ENCODE measurements around the gene HOOK2.
A peak's percentile ranks its signal among the peaks of the same experiment; 100 is the strongest.
"Not testable (repeated sequence)": the region's sequence is repeated elsewhere in the genome, so short reads cannot be mapped to it uniquely, and the experiment has no call there.

Gene HOOK2

DNA sequence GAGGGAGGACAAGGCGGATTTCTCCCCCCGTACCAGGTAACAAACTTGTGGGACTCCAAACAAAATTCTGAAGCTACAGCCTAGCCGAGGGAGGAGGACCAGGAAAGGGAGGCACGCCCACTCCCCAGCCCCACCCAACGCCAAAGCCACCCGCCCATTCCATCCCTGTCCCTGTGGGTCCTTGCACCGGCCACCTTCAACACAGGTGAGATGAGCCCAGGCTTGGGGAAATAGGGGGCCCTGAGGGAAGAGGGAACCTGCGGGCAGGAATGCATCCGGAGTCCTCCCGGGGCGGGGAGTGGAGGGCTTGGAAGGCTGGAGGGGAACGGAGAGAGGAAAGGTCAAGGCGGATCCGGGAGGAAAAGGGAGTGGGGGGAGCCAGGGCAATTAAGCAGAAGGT, 23.7 kb downstream of the HOOK2 start, which contains the start of gene BEST2:
Gene BEST2 (plus strand): TSS at position 157 of the 400 bp plus-strand sequence. CDS start 802 bp downstream, outside the sequence.
- no peak for DNase-seq

DNA sequence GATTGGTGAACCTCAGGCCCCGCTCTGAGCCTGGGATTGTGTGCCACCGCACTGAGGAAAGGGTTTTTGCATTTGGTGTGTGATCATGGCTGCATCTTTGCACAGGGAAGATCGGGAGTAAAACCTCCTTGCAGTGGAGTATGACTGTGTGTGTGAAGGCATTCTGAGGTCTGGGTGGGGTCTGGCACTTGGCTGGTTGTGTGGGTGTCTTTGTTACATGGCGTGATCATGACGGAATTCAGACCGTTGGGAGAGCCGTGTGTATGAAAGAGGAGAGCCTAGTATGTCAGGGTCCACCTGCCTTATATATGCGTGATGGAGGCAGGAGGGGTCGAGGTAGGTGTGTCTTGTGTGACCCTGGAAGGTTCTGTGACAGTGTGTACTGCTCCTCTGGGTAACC, 24.5 kb downstream of the HOOK2 start:
- DNase-seq, result no peak

DNA sequence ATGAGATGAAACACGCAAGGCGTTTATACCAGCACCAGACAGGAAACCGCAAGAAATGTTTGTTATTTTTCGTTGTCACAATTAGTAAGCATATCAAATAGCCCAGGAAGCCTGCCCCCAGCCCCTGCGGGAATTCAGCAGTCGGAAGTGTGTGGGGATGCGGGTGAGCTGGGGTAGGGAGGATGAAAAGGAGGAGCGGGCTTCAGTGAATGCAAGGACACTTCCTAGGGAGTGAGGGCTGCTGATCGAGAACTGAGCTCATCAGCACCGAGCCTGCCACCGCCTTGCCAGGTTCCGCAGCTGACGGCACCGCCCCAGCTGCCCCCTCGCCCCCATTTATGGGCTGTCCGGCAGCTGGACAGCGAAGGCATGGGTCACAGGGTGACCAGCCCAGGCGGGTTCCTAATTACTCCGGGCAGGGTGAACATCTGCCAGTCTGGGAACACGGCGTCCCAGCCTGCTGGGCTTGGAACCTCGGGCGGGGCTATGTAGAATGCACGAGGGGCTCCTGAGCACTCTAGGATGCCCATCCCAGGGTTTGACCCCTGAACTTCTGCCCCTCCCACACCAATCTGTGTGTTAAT, 25.3 kb downstream of the HOOK2 start:
- DNase-seq, result no peak

DNA sequence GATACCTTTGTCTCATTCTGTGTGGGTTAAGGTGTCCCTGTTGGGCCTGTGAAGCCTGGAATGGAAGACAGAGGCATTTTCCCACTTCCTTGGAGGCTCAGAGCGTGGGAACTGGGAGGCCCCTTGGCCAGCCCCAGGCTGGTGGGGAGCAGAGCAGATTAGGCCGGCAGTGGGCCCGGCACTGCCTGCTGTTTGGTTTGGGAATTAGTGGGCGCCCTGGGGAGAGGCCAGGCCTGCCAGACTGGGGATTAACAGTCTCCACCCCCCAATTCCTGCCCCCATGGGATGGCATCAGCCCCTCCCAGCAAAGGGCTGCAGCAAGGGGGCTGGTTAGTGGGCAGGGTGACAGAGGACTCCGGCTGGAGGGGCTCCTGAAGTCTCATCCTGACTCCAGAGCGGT, 26.9 kb downstream of the HOOK2 start:
- DNase-seq, result no peak

DNA sequence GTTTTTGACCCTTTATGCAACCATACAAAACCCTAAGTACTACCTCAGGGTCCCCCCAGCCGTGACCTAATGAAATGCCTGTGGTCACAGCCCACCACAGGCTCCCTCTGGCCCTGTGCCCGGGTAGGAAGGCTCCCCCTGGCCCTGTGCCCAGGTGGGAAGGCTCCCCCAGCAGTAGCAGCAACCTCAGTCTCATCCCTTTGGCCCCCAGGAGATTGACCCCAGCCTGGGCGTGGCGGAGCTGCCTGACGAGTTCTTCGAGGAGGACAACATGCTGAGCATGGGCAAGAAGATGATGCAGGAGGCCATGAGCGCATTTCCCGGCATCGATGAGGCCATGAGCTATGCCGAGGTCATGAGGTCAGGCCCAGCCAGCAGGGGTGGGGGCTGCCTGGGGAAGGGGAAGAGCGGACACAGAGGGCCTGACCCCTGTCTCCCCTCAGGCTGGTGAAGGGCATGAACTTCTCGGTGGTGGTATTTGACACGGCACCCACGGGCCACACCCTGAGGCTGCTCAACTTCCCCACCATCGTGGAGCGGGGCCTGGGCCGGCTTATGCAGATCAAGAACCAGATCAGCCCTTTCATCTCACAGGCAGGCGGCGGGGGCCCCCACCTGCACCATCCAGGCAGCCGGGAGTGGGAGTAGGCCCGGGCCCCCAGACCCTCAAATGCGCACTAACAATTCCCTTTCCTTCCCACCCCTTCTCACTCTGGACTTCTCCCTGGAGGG, 30.0 kb downstream of the HOOK2 start:
- no peak for DNase-seq

DNA sequence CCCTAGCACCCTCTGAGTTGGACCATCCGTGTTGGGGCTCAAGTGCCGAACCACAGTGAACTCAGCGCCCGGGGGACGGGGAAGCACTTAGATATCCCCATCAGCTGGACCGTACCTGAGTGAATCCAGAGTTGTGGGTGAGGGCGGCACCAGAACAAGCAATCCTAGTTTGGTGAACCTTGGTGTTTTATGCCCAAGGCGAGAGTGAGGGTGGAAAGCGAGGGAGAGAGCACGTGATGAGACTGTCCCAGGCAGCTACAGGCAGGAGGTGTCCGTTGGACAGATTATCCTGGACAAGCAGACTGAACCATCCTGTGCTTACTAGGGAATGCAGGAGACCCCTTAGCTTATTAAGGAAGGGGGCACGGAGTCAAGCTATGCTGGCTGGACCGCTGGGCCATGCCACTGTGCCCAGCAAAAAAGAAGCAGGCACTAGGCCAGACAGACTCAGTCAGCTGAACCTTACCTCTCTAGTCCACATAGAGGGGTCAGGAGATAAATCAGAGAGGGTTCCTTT, 37.5 kb downstream of the HOOK2 start:
- DNase-seq, result no peak

DNA sequence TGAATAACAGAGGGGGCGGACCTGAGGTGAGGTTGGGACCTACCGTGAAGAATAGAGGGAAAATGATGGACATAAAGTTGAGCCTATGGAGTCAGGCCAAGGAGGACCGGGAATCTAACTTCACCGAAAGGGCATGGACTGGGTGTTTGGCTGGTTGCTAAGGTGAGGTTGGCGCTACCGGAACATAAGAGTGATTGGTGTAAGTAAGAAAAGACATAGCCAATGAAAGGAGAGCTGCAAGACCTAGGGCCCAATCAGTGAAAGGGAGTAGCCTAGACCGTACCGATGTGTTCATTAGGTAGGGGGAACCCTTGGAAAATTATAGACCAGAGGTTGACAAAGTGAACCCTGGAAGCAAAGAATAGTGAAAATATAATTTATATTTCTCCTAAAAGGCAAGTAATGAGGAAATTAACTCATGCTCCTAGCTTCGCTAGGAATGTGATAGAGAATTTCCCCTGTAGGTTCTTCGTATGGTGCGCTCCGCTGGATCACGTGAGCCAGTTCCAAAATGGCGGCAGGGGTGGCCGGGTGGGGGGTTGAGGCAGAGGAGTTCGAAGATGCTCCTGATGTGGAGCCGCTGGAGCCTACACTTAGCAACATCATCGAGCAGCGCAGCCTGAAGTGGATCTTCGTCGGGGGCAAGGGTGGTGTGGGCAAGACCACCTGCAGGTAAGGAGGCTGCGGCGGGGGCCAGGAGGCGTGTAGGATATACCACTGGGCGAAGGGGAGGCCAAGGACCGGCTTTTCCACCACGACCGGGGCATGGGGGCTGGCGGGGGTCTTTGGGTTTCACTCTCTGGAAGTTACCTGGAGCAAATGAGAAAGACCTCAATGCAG, 38.1 kb downstream of the HOOK2 start, which contains the start of gene GET3:
Gene GET3 (plus strand): TSS at position 503 of the 840 bp plus-strand sequence. CDS start 9 bp downstream, at position 512.
- peak; percentile 84 for DNase-seq

DNA sequence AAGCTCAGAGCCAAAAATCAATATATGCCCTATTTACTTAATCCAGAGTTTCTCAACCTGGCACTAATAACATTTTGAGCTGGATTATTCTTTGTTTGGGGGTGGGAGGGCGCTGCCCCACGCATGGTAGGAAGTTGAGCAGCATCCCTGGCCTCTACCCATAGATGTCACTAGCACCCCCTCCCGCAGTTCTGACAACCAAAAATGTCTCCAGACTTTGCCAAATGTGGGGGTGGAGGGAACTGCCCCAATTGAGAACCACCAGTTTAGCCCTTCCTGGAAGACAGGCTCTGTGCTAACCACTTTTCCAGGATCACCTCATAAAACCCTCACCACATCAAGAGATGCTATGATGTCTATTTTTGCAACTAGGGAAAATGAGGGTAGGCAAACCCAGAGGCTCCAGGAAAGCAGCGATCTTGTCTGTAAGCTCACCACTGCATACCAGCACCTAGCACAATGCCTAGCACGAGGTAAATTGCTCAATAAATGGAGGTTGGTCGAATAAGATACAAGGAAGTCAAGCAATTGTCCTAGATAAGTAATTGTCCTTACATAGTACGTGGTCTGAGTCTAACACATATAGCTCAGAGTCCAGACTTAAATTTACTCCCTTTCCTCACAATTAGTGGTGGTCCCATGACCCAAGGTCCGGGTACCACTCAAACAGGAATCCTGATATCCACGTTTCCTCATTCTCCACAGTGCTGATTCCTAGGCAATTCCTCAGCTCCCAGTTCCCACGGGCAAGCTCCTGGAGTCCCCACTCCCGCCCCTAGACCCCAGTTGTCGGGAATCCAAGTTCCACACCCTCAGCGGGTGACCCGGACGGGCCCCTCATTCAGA, 41.8 kb downstream of the HOOK2 start:
- DNase-seq, result peak; percentile 51

DNA sequence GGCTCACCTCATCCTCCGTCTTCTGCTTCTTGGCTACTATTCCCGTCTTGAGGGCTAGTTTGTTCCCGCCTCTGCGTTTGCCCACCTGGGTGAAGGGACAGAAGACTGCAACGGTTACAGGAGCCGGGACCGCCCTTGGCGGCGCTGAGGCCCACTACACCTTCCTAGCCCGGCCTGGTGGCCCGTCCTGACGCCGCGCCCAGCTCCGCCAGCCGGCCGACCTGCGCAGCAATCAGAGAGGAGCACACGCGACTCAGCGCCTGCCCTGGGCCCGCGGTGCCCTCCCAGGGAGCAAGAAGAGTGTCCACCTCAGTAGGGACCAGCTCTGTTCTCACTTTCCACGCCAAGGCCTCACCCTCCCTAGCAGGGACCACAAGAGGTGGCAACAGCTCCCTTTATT, 44.0 kb downstream of the HOOK2 start:
- no peak for DNase-seq

DNA sequence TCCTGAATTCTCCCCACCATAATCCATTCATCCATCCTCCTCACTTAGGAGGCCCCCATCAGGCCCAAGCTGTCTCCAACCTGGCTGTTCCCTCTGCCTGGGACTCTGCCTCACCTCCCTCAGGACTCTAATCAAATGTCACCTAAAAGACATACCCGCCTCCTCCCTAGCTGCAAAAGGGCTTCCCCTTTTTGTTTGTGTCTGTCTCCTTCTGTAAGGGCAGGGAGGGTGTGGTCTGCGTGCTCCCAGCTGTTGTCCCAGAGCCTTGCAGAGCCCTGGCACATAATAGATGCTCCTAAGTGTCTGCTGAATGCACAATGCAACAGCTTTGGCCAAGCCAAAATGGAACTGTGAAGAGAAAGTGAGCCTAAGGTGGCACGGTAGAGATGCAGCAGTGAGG, 45.3 kb downstream of the HOOK2 start:
- no peak for DNase-seq

DNA sequence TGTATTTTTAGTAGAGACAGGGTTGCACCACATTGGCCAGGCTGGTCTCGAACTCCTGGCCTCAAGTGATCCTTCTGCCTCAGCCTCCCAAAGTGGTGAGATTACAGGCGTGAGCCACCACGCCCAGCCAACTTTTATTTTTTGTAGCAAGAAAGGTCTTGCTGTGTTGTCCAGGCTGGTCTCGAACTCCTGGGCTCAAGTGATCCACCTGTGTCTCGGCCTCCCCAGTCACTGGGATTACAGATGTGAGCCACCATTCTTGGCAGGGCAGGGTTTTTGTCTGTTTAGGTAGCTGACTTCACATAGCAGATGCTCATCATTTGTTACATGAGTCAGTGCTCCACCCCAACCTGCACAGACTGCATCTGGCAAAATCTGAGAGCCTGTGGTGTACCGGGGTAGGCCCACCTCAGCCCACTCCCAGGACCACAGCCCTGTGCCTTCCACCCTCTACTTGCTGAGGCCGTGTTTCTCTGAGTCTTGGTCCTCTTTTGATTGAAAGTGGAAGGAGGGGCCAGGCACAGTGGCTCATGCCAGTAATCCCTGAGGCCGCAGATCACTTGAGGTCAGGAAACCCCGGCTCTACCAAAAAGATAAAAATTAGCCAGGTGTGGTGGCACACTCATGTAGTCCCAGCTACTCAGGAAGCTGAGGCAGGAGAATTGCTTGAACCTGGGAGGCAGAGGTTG, 47.5 kb downstream of the HOOK2 start:
- DNase-seq, result no peak

DNA sequence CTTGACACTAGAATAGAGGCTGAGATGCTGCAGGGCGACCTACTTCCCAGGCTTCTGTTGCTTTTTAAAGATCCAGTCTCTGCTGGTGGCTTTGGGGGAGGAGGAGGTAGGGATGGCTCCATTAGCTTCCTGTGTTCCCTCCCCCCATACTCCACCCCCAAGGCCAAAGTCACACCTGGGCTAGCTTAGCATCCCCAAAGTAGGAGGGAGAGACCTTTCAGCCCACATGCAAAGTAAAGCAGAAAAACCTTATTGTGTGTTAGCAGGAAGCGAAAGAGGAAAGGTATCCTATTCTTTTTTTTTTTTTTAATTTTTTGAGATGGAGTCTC, 48.4 kb downstream of the HOOK2 start:
- no peak for DNase-seq

DNA sequence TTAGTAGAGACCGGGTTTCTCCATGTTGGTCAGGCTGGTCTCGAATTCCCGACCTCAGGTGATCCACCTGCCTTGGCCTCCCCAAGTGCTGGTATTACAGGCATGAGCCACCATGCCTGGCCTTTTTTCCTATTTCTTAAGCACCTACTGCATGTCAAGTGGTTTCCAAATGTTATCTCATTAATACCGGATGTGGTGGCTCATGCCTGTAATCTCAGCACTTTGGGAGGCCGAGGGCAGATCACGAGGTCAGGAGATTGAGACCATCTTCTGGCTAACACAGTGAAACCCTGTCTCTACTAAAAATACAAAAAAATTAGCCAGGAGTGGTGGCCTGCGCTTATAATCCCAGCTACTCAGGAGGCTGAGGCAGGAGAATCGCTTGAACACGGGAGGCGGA, 49.7 kb downstream of the HOOK2 start:
- DNase-seq, result not testable (repeated sequence)

DNA sequence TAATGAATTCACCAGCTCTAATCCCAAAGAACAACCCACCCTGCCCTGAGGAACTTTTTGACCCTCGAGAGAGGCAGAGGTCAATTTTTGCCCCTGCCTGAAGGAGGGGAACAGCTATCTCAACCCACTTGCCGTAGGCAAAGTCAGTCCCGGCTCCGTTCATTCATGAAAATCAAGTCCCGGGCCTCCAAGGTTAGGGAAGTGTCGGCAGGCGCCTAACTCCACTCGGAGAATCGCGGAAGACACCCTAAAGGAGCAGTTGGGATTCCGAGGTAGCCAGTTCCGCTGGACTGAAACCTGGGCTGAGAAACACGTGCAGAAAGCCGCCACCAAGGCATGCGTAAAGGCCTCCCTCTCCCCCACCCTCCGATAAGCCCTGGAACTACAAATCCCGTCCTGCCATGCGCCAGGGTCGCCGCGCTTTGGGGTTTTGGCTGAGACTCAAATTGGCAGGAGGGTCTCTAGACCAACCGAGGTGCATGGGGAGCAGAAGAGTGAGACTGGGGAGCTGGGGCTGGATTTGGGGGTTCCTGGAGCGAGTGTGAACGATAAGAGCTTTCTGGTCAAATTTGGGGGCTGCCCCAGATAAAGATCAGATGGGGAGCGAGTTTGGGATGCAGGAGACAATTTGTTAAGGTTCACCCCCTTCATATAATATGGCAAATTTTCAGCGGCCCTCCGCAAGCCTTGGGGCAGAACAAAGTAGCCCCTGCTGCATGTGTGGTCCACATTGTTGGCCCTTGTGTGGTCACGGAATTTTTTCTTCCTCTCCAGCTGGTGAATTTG, 51.5 kb downstream of the HOOK2 start, which contains the start of gene TNPO2:
Gene TNPO2 (minus strand): TSS at position 292 of the 786 bp plus-strand sequence. CDS start 2,955 bp downstream, outside the sequence.
- DNase-seq, result peak; percentile 80

DNA sequence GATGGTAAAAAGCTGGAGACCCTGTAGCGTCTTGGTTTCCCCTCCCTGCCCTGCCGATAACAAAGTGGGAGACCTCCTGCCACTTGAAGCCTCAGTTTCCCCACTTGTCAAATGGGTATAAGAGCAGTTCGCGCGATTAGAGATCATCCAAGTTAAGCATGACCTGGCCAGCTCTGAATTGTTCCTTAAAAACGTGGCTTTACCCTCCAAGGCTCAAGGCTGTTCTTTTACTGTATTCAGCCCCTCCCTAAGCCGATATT, 52.0 kb downstream of the HOOK2 start:
- DNase-seq, result peak; percentile 12

DNA sequence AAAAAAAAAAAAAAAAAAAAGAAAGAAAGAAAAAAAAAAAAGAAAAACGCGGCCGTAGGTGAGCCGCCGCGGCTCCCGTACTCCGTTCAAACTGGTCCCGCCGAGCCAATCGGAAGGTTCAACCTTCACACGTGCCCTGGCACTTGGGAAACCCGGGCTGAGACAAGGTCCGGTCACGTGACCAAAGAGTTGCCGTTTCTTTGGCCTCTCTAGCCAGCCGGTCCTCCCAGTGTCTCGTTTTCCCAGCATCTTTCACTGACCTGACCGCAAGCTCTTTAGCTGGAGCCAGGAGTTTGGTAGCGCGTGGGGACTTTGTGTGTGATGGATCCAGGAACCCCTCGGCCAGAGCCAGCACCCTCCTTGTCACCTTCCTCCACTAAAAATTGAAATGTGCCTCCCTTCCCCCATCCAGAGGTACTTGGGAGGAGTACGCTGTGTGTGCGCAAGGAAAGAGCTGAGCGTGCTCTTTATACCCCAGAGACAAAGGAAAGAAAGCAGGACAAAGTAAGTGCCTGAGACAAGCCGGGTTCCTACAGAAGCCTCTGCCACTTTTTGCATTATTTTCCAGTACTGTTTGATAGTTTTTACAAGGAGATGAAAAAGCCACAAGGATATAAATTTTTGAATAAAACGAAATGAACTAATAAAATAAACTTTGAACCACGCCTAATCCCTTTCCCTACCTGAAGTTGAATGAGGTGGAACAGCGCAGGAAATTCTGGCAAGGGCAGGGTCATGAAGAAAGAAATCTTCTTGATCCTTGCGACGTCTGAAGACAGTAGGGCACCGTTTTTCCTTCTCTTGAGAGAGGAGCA, 52.6 kb downstream of the HOOK2 start:
- DNase-seq, result peak; percentile 96

DNA sequence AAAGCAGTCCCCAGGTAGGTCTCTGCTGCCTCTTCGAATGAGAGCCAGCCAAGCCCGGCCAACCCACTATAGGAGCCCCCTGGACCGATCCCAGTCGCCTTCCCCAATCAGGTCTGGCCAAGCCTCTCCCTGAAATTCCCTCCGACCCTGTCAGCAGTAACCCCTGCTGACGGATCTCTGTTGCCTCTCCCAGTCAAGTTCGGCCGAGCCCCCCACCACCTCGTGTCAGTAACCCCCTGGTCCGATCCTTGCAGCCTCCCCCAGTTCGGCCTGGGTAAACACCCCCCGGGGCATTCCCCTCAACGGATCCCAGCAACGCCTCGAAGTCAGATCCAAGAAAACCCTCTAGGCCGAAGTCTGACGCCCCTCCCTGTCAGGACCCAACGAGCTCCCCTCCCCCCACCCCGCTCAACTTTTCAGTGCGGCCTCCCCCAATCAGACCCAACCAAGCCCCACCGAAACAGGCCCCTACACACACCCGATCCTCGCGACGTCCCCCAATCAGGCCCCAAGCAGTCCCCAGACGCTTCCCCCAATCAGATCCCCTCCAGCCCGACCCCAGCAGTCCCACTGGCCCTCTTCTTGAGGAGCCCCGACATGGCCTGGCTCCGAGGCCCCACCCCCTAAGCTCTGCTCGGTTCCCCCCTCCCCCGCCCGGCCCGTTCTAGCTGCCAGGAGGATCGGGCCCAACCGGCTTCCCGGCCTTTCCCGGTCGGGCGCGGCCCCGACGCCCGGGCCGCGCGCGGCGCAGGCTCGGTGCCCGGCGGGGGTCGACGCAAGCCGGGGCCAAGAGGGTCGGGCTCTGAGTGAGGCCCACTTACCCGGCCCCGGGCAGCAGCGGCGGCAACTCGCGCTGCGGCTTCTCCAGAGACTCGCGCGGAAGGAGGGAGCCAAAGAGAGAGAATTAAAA, 53.4 kb downstream of the HOOK2 start:
- peak; percentile 47 for DNase-seq

DNA sequence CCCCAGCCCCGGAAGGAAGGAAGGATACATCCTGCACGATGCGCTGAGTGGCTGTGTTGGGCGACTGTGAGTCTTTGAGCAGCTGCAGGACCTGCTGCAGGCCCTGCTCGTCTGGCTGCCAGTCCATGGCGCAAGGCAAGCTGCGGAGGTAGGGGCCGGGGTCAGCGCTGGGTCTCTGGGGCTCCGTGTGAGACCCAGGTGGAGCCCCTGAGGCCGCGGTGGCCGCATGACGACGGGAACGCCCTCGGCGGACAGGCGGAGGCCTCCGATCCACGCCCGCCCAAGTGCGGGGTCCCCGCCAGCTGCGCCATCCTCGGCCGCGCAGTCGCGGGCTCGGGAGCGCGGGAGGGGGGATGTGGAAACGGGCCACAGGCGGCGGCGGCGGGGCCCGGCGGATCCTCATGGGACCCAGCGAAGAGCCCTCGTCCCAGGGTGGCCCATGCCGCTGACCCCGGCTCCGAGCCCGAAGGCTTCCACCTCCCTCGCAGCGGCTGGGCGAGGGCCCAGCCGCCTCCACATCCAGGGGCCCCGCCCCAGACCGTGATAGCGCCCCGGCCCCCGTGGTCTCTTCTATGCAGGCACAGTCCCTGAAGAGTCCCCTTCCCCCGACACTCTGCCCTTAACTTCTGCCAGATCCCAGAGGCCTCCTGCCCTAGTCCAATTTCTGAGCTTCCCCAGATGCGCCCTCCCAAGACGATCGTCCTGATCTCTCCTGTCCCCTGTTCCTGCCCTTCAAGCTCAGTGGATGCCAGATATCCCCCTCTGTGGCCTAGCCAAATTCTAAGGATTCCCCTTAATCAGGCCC, 54.3 kb downstream of the HOOK2 start:
- DNase-seq, result peak; percentile 16
